Natural killer cell (primary cell): Measurements from ENCODE around the gene ROBO2. TPM values are rescaled to one million over a fixed set of nuclear protein-coding genes. Genes with fewer than 3 reads are reported as not detected.

ENCODE experiments used
- ATAC-seq, 3 donors: fragments of 150-1000 bp in 2 of 3; fragments of 200-7000 bp in 1 of 3; cut with Tn5 transposase; 1 replicate in 1 of 3; 2 replicates in 2 of 3; pipeline ENCODE4 v1.10.0; 2021; ENCODE audit warnings: mild to moderate bottlenecking in 2 of 3, moderate library complexity in 2 of 3
- DNase-seq, 2 donors: peaks; one replicate each; pipeline versions ENCODE4 v3.0.0 to v3.0.0-alpha.2; 2013 to 2021; ENCODE audit warnings: mixed read lengths in 1 of 2
- H3K27ac ChIP-seq: one replicate; pipeline ENCODE4 v1.5.1; 2013; ENCODE audit warnings: mild to moderate bottlenecking, low read length
- H3K27me3 ChIP-seq: one replicate; pipeline ENCODE4 v1.6.1; 2013; ENCODE audit warnings: low read length; ENCODE audit not compliant: control insufficient read depth, insufficient read depth
- H3K36me3 ChIP-seq: one replicate; pipeline ENCODE4 v1.6.1; 2013; ENCODE audit warnings: low read length; ENCODE audit not compliant: control insufficient read depth, insufficient read depth
- H3K4me1 ChIP-seq: one replicate; pipeline ENCODE4 v1.6.1; 2013; ENCODE audit warnings: low read length; ENCODE audit not compliant: control insufficient read depth, insufficient read depth
- H3K4me3 ChIP-seq: one replicate; pipeline ENCODE4 v1.5.1; 2013; ENCODE audit warnings: low read length
- H3K9me3 ChIP-seq: one replicate; pipeline ENCODE4 v1.6.1; 2013; ENCODE audit warnings: low read length; ENCODE audit not compliant: control insufficient read depth, insufficient read depth
- H3K27ac Mint-ChIP-seq, 2 donors: one replicate each; pipeline ENCODE4 v1.8.0; 2022; ENCODE audit warnings: mild to moderate bottlenecking in 2 of 2, mixed read lengths in 2 of 2, moderate library complexity in 1 of 2
- H3K27me3 Mint-ChIP-seq, 2 donors: one replicate each; pipeline ENCODE4 v1.8.0; 2022; ENCODE audit warnings: low read depth in 2 of 2, mixed read lengths in 2 of 2
- H3K36me3 Mint-ChIP-seq: one replicate; pipeline ENCODE4 v1.8.0; 2022; ENCODE audit warnings: mixed read lengths
- H3K4me1 Mint-ChIP-seq, 2 donors: one replicate each; pipeline ENCODE4 v1.8.0; 2022; ENCODE audit warnings: mixed read lengths in 2 of 2
- H3K4me3 Mint-ChIP-seq: one replicate; pipeline ENCODE4 v1.8.0; 2022; ENCODE audit warnings: mild to moderate bottlenecking, moderate library complexity, mixed read lengths
- H3K9me3 Mint-ChIP-seq, 2 donors: one replicate each; pipeline ENCODE4 v1.8.0; 2022; ENCODE audit warnings: mixed read lengths in 2 of 2
- CTCF ChIP-seq: fragments of 200-600 bp; IDR thresholded peaks from one replicate; pipeline ENCODE4 v1.8.0; 2022; ENCODE audit warnings: antibody characterized with exemption
- WGBS: methylation state at CpG from one replicate; pipeline ENCODE4 v1.1.7; 2013; ENCODE audit warnings: missing lambda C conversion rate; ENCODE audit not compliant: insufficient coverage; 5-methylcytosine and 5-hydroxymethylcytosine counted together
- intact Hi-C: fragments of 100-400 bp; cut with micrococcal nuclease; formaldehyde crosslinking; loops from one replicate; pipeline ENCODE4 v1.14.2; 2022
- total RNA-seq, 4 donors: library from RNA; stranded (reverse); fragments of 120-200 nt in 1 of 4; gene quantifications; one replicate each; pipeline versions ENCODE4 v1.2.3 to v1.2.4, GENCODE V29; 2013 to 2022

Gene ROBO2
- total RNA-seq, 3 donors from 2014 or later (not counting 1 experiment from before 2014, with no cell fraction given): not detected

- TF ChIP-seq CTCF: no peak
- intact Hi-C loops: no loop called here
- DNase-seq (no peak), ATAC-seq (no peak)
- peaks cover 6% of the 10 kb centered on the region for H3K9me3 ChIP-seq
- no peaks in the 10 kb centered on the region for H3K36me3 ChIP-seq
- no peaks in the 10 kb centered on the region for H3K27me3 ChIP-seq
- H3K4me3 ChIP-seq: no peak overlapping the region
- H3K27ac ChIP-seq: no peak overlapping the region
- Mint-ChIP-seq H3K4me3 (no peak overlapping the region), H3K4me1 (no peaks in the 10 kb centered on the region), H3K27ac (no peak overlapping the region), H3K36me3 (peaks cover 7% of the 10 kb centered on the region), H3K27me3 (no peaks in the 10 kb centered on the region), H3K9me3 (peaks cover 7 to 10% of the 10 kb centered on the region in 2 donors)
- WGBS: 57% methylated on average over 3 of the region's 3 CpGs
- H3K4me1 ChIP-seq: no peaks in the 10 kb centered on the region
These were observed 101.5 kb downstream of the ROBO2 start for GRCh38 chr3:77141423-77141822.

- DNase-seq (no peak), ATAC-seq (no peak)
- WGBS: 68% methylated on average over 6 of the region's 6 CpGs
- no peaks in the 10 kb centered on the region for H3K27me3 Mint-ChIP-seq
- H3K36me3 Mint-ChIP-seq: peaks cover 7% of the 10 kb centered on the region
- H3K4me1 Mint-ChIP-seq: no peaks in the 10 kb centered on the region
- Histone ChIP-seq H3K27me3 (no peaks in the 10 kb centered on the region), H3K4me3 (no peak overlapping the region), H3K27ac (no peak overlapping the region), H3K4me1 (no peaks in the 10 kb centered on the region), H3K9me3 (peaks cover 6% of the 10 kb centered on the region), H3K36me3 (no peaks in the 10 kb centered on the region)
- peaks cover 7 to 10% of the 10 kb centered on the region in 2 donors for H3K9me3 Mint-ChIP-seq
- intact Hi-C loops: no loop called here
- H3K4me3 Mint-ChIP-seq: no peak overlapping the region
- H3K27ac Mint-ChIP-seq: no peak overlapping the region
- TF ChIP-seq CTCF: no peak
These were observed 102.7 kb downstream of the ROBO2 start for GRCh38 chr3:77142578-77142977.

GRCh38 chr3:77146004-77146403 lies 106.1 kb downstream of the ROBO2 start:
- Mint-ChIP-seq H3K4me1 (no peaks in the 10 kb centered on the region), H3K27ac (no peak overlapping the region), H3K9me3 (peaks cover 5 to 10% of the 10 kb centered on the region in 2 donors), H3K4me3 (no peak overlapping the region), H3K36me3 (peaks cover 7% of the 10 kb centered on the region), H3K27me3 (no peaks in the 10 kb centered on the region)
- peaks cover 6% of the 10 kb centered on the region for H3K9me3 ChIP-seq
- no peak overlapping the region for H3K27ac ChIP-seq
- no peaks in the 10 kb centered on the region for H3K27me3 ChIP-seq
- no peak overlapping the region for H3K4me3 ChIP-seq
- ATAC-seq: no peak
- TF ChIP-seq CTCF: no peak
- intact Hi-C loops: no loop called here
- no peaks in the 10 kb centered on the region for H3K36me3 ChIP-seq
- 65% methylated on average over 7 of the region's 7 CpGs for WGBS
- DNase-seq: no peak
- H3K4me1 ChIP-seq: no peaks in the 10 kb centered on the region

- DNase-seq: no peak
- Mint-ChIP-seq H3K27me3 (no peaks in the 10 kb centered on the region), H3K9me3 (peaks cover 6 to 13% of the 10 kb centered on the region in 2 donors), H3K36me3 (peaks cover 7% of the 10 kb centered on the region), H3K4me3 (no peak overlapping the region), H3K4me1 (no peaks in the 10 kb centered on the region), H3K27ac (no peak overlapping the region)
- 84% methylated on average over 6 of the region's 8 CpGs for WGBS
- Histone ChIP-seq H3K27me3 (no peaks in the 10 kb centered on the region), H3K36me3 (no peaks in the 10 kb centered on the region), H3K9me3 (peaks cover 6% of the 10 kb centered on the region), H3K27ac (no peak overlapping the region), H3K4me1 (no peaks in the 10 kb centered on the region), H3K4me3 (no peak overlapping the region)
- no peak for ATAC-seq
- no peak for TF ChIP-seq CTCF
- intact Hi-C loops: no loop called here
These were observed 108.1 kb downstream of the ROBO2 start for GRCh38 chr3:77147836-77148578.
